ENCODE data around the gene FGFR2.

The FGFR2 gene

GRCh38 chr10:121485436-121486139 is 112.7 kb downstream of the FGFR2 start:
- no peak for DNase-seq

GRCh38 chr10:121484816-121485215 is 113.4 kb downstream of the FGFR2 start:
- no peak for DNase-seq

GRCh38 chr10:121484401-121484800 is 113.8 kb downstream of the FGFR2 start:
- no peak for DNase-seq

- peak; percentile 12 for DNase-seq
Observed at GRCh38 chr10:121481180-121481579, 117.1 kb downstream of the FGFR2 start.

- no peak for DNase-seq
Observed at GRCh38 chr10:121478556-121478955, 119.7 kb downstream of the FGFR2 start.

GRCh38 chr10:121469797-121470606 is 128.2 kb downstream of the FGFR2 start:
- no peak for DNase-seq

- DNase-seq: no peak
Observed at GRCh38 chr10:121468726-121469125, 129.5 kb downstream of the FGFR2 start.

GRCh38 chr10:121466424-121466823 is 131.8 kb downstream of the FGFR2 start:
- DNase-seq: no peak

- no peak for DNase-seq
Observed at GRCh38 chr10:121465215-121465614, 133.0 kb downstream of the FGFR2 start.

GRCh38 chr10:121464517-121464916 is 133.7 kb downstream of the FGFR2 start:
- no peak for DNase-seq

- DNase-seq: no peak
Observed at GRCh38 chr10:121462955-121463354, 135.3 kb downstream of the FGFR2 start.

- no peak for DNase-seq
Observed at GRCh38 chr10:121462281-121462680, 136.0 kb downstream of the FGFR2 start.

GRCh38 chr10:121461307-121461706 is 136.9 kb downstream of the FGFR2 start:
- no peak for DNase-seq

- no peak for DNase-seq
Observed at GRCh38 chr10:121460733-121461132, 137.5 kb downstream of the FGFR2 start.

GRCh38 chr10:121459622-121460453 is 138.4 kb downstream of the FGFR2 start:
- DNase-seq: peak; percentile 74

GRCh38 chr10:121459279-121459621 is 139.0 kb downstream of the FGFR2 start:
- DNase-seq: no peak

- no peak for DNase-seq
Observed at GRCh38 chr10:121457729-121458128, 140.5 kb downstream of the FGFR2 start.

- DNase-seq: no peak
Observed at GRCh38 chr10:121455377-121455776, 142.9 kb downstream of the FGFR2 start.

- DNase-seq: no peak
Observed at GRCh38 chr10:121454781-121455180, 143.5 kb downstream of the FGFR2 start.

- DNase-seq: no peak
Observed at GRCh38 chr10:121453160-121453559, 145.1 kb downstream of the FGFR2 start.

- no peak for DNase-seq
Observed at GRCh38 chr10:121452581-121452980, 145.7 kb downstream of the FGFR2 start.

- no peak for DNase-seq
Observed at GRCh38 chr10:121450247-121450646, 148.0 kb downstream of the FGFR2 start.

GRCh38 chr10:121449482-121449924 is 148.7 kb downstream of the FGFR2 start:
- no peak for DNase-seq

Data from fibroblast of skin of abdomen (primary cell).